Breast epithelium (tissue), 3 donors: ENCODE data around the gene NBEAL1.

ENCODE experiments used
- POLR2A ChIP-seq: fragments of 450-650 bp; IDR thresholded peaks from one replicate; pipeline ENCODE4 v1.6.1; 2016; ENCODE audit warnings: antibody characterized with exemption, mild to moderate bottlenecking, moderate library complexity
- TF ChIP-seq, protein P1 (sequence below), 3 donors: fragments of 450-650 bp; IDR thresholded peaks; one replicate each; pipeline ENCODE4 v1.5.1; 2016 to 2017; ENCODE audit warnings: antibody characterized with exemption in 3 of 3, mild to moderate bottlenecking in 3 of 3, moderate library complexity in 3 of 3

DNA sequence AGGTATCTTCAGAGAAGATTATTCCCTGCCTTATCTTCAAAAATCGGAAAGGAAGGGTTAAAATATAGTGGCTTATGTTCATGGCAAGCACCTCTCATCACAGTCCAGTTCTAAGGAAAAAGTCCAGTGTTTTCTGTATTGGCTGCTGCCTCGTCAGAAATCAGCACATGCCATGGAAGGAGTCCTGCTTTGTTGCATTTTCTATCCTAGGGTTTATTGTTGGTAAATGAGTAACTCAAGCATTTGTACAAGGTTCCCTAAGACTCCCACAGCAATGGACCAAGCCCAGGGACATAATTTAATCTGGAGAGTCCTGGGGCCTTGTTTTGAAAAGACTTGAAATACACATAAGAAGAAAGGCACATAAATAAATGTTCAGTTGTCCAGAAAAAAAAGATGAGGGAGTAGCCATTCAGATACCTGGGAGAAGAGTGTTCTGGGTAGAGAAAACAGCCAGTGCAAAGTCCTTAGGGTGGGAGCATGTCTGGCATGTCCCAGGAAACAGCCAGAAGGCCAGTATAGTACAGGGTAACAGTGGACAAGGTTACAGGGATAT, 26.4 kb downstream of the NBEAL1 start:
- TF ChIP-seq, protein P1, sequence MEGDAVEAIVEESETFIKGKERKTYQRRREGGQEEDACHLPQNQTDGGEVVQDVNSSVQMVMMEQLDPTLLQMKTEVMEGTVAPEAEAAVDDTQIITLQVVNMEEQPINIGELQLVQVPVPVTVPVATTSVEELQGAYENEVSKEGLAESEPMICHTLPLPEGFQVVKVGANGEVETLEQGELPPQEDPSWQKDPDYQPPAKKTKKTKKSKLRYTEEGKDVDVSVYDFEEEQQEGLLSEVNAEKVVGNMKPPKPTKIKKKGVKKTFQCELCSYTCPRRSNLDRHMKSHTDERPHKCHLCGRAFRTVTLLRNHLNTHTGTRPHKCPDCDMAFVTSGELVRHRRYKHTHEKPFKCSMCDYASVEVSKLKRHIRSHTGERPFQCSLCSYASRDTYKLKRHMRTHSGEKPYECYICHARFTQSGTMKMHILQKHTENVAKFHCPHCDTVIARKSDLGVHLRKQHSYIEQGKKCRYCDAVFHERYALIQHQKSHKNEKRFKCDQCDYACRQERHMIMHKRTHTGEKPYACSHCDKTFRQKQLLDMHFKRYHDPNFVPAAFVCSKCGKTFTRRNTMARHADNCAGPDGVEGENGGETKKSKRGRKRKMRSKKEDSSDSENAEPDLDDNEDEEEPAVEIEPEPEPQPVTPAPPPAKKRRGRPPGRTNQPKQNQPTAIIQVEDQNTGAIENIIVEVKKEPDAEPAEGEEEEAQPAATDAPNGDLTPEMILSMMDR (IDR thresholded peaks at IDR 0.05): no peak
- TF ChIP-seq POLR2A: no peak
